Transverse colon (tissue), 4 donors: ENCODE data around the gene PPP2R1B. TPM values are rescaled to one million over a fixed set of nuclear protein-coding genes. Genes with fewer than 3 reads are reported as not detected.

Experiments
- DNase-seq: peaks from one replicate; pipeline ENCODE4 v3.0.0-alpha.2; 2019
- H3K27ac ChIP-seq, 4 donors: fragments of 200-600 bp; sonication (generic); 2 replicates each; pipeline ENCODE4 v1.5.1; 2016 to 2018; ENCODE audit warnings: inconsistent platforms in 4 of 4
- H3K27me3 ChIP-seq: fragments of 200-600 bp; sonication (generic); 2 replicates; pipeline ENCODE4 v1.5.1; 2017; ENCODE audit warnings: inconsistent platforms
- H3K36me3 ChIP-seq, 4 donors: fragments of 200-600 bp; sonication (generic); 2 replicates each; pipeline ENCODE4 v1.5.1; 2017 to 2019; ENCODE audit warnings: inconsistent platforms in 4 of 4
- H3K4me1 ChIP-seq, 4 donors: fragments of 200-600 bp; sonication (generic); 2 replicates each; pipeline ENCODE4 v1.5.1; 2017 to 2020; ENCODE audit warnings: inconsistent platforms in 4 of 4
- H3K4me3 ChIP-seq, 4 donors: fragments of 200-600 bp; sonication (generic); 1 replicate in 1 of 4; 2 replicates in 3 of 4; pipeline versions ENCODE4 v1.5.1 to v1.6.1; 2017 to 2019; ENCODE audit warnings: inconsistent platforms in 4 of 4
- H3K9me3 ChIP-seq, 2 donors: fragments of 200-600 bp; sonication (generic); 2 replicates each; pipeline ENCODE4 v1.5.1; 2017 to 2019; ENCODE audit warnings: inconsistent platforms in 2 of 2
- CTCF ChIP-seq, 5 experiments: fragments of 200-600 bp in 3 of 5; fragments of 450-650 bp in 2 of 5; sonication (generic) in 3 of 5; IDR thresholded peaks; 1 replicate in 2 of 5; 2 replicates in 3 of 5; pipeline ENCODE4 v1.5.1; 2016 to 2017; ENCODE audit warnings: antibody characterized with exemption in 5 of 5, inconsistent platforms in 3 of 5, mild to moderate bottlenecking in 2 of 5, moderate library complexity in 1 of 5
- EP300 ChIP-seq: sonication (generic); formaldehyde crosslinking; IDR thresholded peaks from one replicate; pipeline ENCODE4 v1.6.1; 2017; ENCODE audit warnings: antibody characterized with exemption, low read depth
- POLR2A ChIP-seq: fragments of 450-650 bp; IDR thresholded peaks from one replicate; pipeline ENCODE4 v1.6.1; 2016; ENCODE audit warnings: antibody characterized with exemption, mild to moderate bottlenecking, moderate library complexity
- POLR2AphosphoS5 ChIP-seq, 3 donors: sonication (generic); formaldehyde crosslinking; IDR thresholded peaks; one replicate each; pipeline ENCODE4 v1.6.1; 2016; ENCODE audit warnings: antibody characterized with exemption in 3 of 3
- WGBS, 2 donors: methylation state at CpG; one replicate each; pipeline ENCODE4 v1.1.5; 2018; ENCODE audit warnings: low coverage in 1 of 2; 5-methylcytosine and 5-hydroxymethylcytosine counted together
- in situ Hi-C, 4 donors: fragments of 200-750 bp; cut with MboI; loops; one replicate each; pipeline versions ENCODE4 v1.15.0 to v1.15.1; 2017; ENCODE audit warnings: low sequenced_read_pairs in 3 of 4, low pct_ligation_motif_present in 1 of 4, low pct_unique_long_range_greater_than_20kb in 1 of 4
- intact Hi-C: fragments of 100-400 bp; cut with DNase I; formaldehyde crosslinking; loops from one replicate; pipeline ENCODE4 v1.15.1; 2023; ENCODE audit warnings: low total_unique reads
- total RNA-seq, 4 donors: library from RNA; depleted of rRNA; stranded (reverse); fragments of >200 nt; gene quantifications; one replicate each; pipeline ENCODE4 v1.1.0, GENCODE V29; 2016

Gene PPP2R1B
- total RNA-seq, 4 donors from 2014 or later = 28.1 to 55.5 (median 41.5) TPM

DNA sequence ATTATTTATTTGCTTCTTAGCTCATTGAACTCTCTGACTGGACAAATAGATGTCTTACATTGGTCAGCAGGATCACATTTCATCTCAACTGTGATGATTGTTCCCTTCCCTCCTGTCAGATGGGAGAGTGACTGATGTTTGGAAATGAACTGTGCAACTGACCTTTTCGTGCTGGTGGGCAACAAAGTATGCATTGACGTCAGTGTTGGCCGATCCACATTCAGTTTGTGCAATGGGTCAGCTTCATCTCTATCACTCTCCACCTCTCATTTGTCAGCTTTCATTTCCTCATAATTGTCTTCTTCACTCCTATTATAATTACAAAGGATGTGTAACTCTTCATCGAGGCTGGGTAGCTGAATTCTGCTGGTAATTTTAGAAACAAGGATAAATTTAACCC is 71.3 kb downstream of the PPP2R1B start:
- TF ChIP-seq EP300 = no peak
- TF ChIP-seq POLR2AphosphoS5 (IDR thresholded peaks at IDR 0.05) = no peak
- no peak for TF ChIP-seq POLR2A
- TF ChIP-seq CTCF (IDR thresholded peaks at IDR 0.05) = no peak
- in situ Hi-C loops = no loop called here
- Histone ChIP-seq H3K36me3 (no peaks in the 10 kb centered on the region), H3K4me3 (no peak overlapping the region), H3K27ac (no peak overlapping the region), H3K27me3 (no peaks in the 10 kb centered on the region), H3K4me1 (peaks cover 0 to 5% (median 0%) of the 10 kb centered on the region in 4 donors), H3K9me3 (no peaks in the 10 kb centered on the region)
- intact Hi-C loops = no loop called here
- 74 to 83% methylated on average over 4 of the region's 4 CpGs for WGBS, 2 donors
- no peak for DNase-seq

DNA sequence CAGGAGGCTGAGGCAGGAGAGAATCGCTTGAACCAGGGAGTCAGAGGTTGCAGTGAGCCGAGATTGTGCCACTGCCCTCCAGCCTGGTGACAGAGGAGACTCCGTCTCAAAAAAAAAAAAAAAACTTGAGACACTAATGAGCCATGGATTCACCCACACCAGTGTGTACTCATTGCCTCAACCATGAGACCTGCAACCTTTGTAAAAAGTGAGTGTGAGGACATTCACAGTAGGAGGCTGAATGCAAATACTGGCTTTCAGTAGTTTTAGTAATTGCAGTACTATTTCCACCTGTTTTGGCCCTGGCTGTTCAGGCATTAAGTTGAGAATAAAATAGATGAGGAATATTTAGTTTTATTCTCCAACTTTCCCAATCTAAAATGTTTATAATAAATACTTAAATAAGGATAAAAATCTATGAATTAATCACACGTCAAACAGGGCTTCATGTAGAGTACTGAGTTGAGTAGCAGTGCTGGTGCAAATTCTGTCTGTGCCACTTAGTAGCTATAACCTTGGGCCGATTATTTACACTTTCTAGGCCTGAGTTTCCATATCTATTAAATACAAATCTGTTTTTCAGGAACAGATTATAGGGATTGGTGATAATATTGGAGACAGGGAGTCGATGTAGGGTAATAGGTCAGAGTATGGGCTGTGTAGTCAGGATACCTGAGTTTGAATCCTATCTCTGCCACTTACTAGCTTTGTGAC is 72.8 kb downstream of the PPP2R1B start:
- H3K27ac ChIP-seq = no peak overlapping the region
- in situ Hi-C loops (no loop called here), intact Hi-C loops (no loop called here)
- no peak for DNase-seq
- TF ChIP-seq EP300 (no peak), POLR2AphosphoS5 (IDR thresholded peaks at IDR 0.05) (no peak), CTCF (IDR thresholded peaks at IDR 0.05) (no peak), POLR2A (no peak)
- no peaks in the 10 kb centered on the region for H3K27me3 ChIP-seq
- peaks cover 0 to 5% (median 0%) of the 10 kb centered on the region in 4 donors for H3K4me1 ChIP-seq
- H3K36me3 ChIP-seq = peaks cover 0 to 9% (median 0%) of the 10 kb centered on the region in 4 donors
- H3K4me3 ChIP-seq = no peak overlapping the region
- H3K9me3 ChIP-seq = no peaks in the 10 kb centered on the region
- 92 to 97% methylated on average over 3 to 6 of the region's 6 CpGs for WGBS, 2 donors

GRCh38 chr11:111691741-111692140 is 74.4 kb downstream of the PPP2R1B start:
- Histone ChIP-seq H3K27ac (no peak overlapping the region), H3K9me3 (no peaks in the 10 kb centered on the region), H3K4me1 (peaks cover 0 to 5% (median 0%) of the 10 kb centered on the region in 4 donors), H3K36me3 (peaks cover 0 to 16% (median 0%) of the 10 kb centered on the region in 4 donors), H3K27me3 (no peaks in the 10 kb centered on the region), H3K4me3 (no peak overlapping the region)
- DNase-seq = no peak
- WGBS, 2 donors = 78 to 90% methylated on average over 3 of the region's 3 CpGs
- intact Hi-C loops (no loop called here), in situ Hi-C loops (no loop called here)
- TF ChIP-seq POLR2A (no peak), EP300 (no peak), POLR2AphosphoS5 (IDR thresholded peaks at IDR 0.05) (no peak), CTCF (IDR thresholded peaks at IDR 0.05) (no peak)

- Histone ChIP-seq H3K27ac (no peak overlapping the region), H3K36me3 (peaks cover 0 to 16% (median 0%) of the 10 kb centered on the region in 4 donors), H3K4me1 (peaks cover 0 to 5% (median 0%) of the 10 kb centered on the region in 4 donors), H3K4me3 (no peak overlapping the region), H3K9me3 (no peaks in the 10 kb centered on the region), H3K27me3 (no peaks in the 10 kb centered on the region)
- TF ChIP-seq POLR2AphosphoS5 (IDR thresholded peaks at IDR 0.05) = no peak
- TF ChIP-seq EP300 = no peak
- TF ChIP-seq POLR2A = no peak
- no peak for TF ChIP-seq CTCF (IDR thresholded peaks at IDR 0.05)
- intact Hi-C loops = no loop called here
- WGBS, 2 donors = 90 to 95% methylated on average over 2 of the region's 2 CpGs
- DNase-seq = no peak
- in situ Hi-C loops = no loop called here
Observed at GRCh38 chr11:111691176-111691575, 75.0 kb downstream of the PPP2R1B start.
